NCI-H146 treated with DMSO at 0.1 percent for 48 hours (cell line): ENCODE data around the gene MCOLN2.
"Not testable (repeated sequence)": the region's sequence is repeated elsewhere in the genome, so short reads cannot be mapped to it uniquely, and the experiment has no call there.

Experiments
- DNase-seq: peaks from one replicate; lab custom pipeline; 2025; ENCODE audit not compliant: unreplicated experiment; lab: John Stamatoyannopoulos, UW

The MCOLN2 gene

GRCh38 chr1:84944767-84945486, 52.0 kb downstream of the MCOLN2 start:
- peak; percentile 86 for DNase-seq

DNA sequence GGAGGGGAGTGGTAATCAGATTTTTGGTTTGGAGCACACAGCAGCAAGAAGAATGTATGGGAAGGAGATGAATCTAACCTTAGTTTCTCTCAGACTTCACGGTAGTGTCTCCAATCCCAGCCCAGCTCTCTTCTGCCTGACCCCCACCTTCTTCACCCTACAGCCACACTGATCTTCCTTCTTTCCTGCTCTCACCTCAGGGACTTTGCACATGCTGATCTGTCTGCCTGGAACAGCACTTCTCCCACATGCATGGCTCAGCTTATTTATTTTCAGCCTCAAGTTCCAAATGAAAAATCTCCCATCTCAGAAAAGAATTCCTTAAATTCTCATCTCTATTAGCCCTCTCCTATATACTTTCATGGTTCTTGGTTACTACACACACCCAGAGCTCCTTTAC, 55.1 kb downstream of the MCOLN2 start:
- no peak for DNase-seq

GRCh38 chr1:84940481-84940880, 56.4 kb downstream of the MCOLN2 start:
- DNase-seq: no peak

DNA sequence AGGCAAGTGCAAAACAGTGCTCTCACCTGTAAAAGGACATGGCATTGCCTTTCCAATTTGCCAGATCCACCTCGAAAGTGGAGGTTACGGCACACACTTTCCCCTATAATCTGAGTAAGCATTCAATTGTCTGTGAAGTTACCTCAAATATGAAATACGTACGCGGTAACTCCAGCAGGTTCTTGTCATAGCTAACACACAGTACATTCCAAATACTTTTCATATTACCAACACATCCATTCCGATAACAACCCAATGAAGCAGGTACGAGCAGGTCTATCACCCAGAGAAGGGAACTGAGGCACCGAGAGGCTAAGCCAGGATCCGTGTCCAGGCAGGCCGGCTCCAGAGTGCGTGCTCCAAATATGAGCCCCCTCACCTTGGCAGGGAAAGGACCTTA, 57.2 kb downstream of the MCOLN2 start:
- DNase-seq: no peak

GRCh38 chr1:84939151-84939550, 57.8 kb downstream of the MCOLN2 start:
- DNase-seq: no peak

GRCh38 chr1:84936116-84936810, 60.6 kb downstream of the MCOLN2 start:
- peak; percentile 32 for DNase-seq

DNA sequence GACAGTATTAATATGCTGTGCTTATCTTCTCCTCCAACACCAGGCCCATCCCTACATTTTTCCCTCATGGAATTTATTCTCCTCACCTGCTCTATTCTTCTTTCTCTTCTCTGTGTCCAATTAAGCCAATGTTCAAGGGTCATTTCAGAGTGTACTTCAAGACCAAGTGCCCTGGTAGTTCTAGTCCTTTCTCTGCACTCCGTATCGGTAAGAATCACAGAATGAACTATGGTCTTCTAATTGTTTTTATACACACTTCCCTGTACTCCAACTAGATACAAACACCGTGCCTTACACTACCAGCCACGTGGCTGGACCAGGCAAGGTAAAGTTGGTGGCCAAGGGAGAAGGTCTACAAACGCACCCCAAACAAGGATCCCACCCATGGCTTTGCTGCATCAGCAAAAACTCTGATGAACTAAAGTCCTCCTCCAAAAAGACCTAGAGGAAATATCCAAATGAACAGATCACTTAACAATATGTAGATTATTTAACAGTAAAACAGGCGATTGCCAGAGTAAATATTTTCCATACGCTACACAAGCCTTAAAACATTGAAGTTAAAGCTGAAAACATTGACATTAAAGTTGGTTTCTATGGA, 63.8 kb downstream of the MCOLN2 start:
- DNase-seq: no peak

DNA sequence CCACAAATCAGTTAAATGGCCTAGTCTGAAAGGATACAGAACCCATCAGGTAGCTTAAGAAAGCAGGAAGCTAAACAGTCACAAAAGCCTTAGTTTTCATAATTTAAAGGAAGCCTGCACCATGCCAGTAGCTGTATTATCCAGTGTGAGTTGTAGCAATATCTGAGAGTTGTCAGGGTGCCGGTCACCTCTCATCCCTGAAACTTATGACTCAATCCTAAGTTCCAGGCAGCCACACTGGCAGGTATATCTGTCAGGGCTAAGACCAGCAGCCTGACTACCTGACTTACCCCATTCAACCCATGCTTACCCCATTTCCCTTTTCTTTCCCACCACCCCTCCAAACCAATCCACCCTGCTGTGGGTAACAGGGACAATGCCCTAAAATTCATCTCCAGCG, 66.1 kb downstream of the MCOLN2 start:
- DNase-seq: no peak

DNA sequence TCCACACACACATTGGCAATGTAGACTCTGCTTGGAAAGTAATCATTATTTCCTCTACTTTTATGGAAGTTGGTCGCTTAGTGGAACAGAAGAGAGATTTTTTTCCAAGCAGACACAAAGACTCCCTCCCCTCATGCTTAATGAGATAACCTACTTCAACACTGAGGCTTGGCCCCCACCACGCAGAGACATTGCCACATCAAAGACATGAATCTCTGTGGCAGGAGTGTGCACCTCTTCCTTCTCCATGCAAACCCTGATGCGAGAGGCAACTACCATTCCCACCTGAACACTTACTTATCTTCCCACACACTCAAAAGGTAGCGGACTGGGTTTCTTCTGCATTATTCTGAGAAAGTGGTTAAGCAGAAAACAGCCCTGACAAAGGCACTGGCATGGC, 66.6 kb downstream of the MCOLN2 start:
- no peak for DNase-seq

DNA sequence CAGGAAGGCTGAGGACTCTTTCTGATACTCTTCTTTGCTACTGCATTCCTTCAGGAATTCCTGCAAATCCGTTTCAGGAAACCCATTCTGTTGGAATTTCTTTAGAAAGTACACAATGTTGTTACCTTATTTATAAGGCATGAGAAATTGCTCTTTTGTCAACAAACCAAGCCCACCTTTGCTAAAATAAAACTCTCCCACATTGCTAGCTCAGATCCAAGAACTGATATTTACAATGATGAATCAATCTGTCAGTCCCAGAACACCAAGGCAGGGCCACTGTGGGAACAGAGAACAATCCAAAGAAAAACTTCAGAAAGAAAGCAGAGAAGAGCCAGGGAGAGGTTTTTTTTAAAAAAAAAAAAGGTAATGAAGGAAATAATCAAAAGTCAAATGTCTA, 67.3 kb downstream of the MCOLN2 start:
- DNase-seq: no peak

GRCh38 chr1:84928979-84929378, 67.9 kb downstream of the MCOLN2 start:
- no peak for DNase-seq

GRCh38 chr1:84923317-84923716, 73.6 kb downstream of the MCOLN2 start:
- DNase-seq: no peak

- DNase-seq: no peak
Observed at GRCh38 chr1:84920159-84920558, 76.8 kb downstream of the MCOLN2 start.

- no peak for DNase-seq
Observed at GRCh38 chr1:84919461-84919970, 77.4 kb downstream of the MCOLN2 start.

DNA sequence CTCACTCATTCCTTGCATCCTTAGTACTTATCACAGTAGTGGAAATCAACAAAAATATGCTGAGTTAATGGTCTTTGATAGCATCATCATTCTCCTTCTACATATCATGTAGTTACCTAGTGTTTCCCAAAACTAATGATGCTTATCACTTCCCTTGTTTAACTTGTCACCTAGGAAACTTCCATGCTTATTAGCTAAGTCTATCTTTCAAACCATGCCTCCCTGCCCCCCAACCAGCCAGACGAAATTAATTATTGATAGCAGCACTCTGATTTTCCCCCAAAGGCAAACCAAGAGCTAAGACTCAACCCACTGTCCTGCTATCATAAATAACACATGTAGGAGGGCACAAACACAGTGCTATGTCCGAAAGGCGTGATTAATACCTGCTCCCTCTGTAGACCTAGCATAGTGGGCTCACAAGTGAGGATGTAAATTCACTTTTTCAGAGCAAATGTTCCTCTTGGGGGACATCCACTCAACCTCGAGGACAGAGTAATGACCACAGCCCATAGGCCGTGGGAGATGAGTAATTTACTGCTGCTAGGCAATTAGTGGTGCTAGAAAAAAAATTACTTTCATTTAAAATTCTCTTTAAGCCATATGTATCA, 78.1 kb downstream of the MCOLN2 start:
- no peak for DNase-seq

DNA sequence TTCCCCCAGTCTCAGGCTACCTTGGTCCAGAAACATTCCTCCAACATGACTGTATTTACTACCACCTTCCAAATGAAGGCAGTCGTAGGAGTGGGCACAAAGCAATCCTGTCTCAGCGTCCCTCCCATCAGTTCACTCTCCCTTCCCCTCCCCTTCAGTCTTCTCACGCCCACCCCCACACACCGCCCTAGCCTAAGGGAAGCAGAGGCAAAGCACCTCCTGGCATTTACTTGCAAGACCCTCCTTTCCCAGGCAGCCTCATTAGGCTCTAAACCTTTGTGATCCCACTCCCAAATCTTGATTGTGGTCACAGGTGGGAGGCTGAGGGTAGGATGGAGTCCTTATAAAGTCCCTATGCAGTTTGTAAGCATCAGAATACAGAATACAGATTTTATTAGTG, 80.0 kb downstream of the MCOLN2 start:
- no peak for DNase-seq

DNA sequence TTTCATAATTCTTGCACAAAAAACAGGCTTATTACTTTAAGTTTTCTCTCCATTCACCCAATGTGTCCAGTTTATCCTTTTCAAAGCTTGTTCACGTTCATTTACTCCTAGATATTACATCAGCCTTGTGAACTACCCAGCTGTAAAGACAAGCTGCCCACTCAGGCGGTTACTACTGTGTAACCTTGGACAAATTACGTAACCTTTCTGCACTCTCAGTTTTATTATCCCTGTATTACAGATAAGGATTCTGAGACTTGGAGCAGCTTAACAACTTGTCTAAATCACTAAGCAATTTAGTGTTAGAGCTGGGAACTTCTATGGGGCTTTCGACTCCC, 83.4 kb downstream of the MCOLN2 start:
- no peak for DNase-seq

DNA sequence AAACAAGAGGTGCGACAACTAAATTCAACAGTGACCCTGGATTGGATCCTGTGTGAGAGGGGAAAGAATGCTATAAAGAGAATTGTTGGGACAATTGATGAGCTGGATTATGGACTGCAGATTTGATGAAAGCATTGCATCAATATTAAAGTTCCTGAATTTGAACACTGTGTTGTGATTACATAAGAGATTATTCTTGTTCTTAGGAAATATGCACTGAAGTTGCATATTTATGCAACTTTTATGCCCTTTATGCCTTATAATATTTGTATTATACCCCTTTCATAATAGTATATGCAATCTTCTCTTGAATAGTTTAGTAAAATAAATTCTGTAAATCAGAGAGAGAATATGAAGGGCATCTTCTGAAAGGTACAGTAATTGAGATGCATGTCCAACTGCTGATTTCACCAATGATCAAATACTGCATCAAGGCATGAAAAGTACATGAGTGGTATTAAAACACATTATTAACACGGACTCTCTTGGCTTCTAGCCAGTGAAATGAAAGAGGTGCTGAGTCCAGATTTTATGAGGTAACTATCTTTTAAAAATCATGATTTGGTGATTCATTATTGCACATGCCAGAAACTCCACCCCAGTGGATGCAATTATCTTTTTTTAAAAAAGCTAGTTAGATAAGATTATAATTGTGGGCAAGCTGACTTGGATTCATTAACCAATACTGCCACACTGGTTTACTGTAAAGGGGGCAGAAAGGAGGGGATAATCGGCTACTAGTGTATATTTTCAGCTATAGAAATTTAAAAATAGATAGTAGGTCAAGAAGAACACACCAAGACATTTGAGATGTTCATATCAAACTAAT, 84.0 kb downstream of the MCOLN2 start:
- no peak for DNase-seq

DNA sequence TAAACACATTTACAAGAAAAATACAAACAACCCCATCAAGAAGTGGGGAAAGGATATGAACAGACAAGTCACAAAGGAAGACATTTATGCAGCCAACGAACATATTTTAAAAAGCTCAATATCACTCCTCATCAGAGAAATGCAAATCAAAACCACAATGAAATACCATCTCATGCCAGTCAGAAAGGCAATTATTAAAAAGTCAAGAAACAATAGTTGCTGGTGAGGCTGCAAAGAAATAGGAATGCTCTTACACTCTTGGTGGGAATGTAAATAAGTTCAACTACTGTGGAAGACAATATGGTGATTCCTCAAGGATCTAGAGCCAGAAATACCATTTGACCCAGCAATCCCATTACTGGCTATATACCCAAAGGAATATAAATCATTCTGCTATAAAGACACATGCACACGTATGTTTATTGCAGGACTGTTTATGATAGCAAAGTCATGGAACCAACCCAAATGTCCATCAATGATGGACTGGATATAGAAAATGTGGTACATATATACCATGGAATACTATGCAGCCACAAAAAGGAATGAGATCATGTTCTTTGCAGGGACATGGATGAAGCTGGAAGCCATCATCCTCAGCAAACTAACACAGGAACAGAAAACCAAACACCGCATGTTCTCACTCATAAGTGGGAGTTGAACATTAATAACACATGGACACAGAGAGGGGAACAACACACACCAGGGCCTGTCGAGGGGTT, 88.0 kb downstream of the MCOLN2 start:
- DNase-seq: not testable (repeated sequence)

GRCh38 chr1:84907095-84907827, 89.7 kb downstream of the MCOLN2 start:
- no peak for DNase-seq
